ENCODE measurements around the gene SLF2.

DNA sequence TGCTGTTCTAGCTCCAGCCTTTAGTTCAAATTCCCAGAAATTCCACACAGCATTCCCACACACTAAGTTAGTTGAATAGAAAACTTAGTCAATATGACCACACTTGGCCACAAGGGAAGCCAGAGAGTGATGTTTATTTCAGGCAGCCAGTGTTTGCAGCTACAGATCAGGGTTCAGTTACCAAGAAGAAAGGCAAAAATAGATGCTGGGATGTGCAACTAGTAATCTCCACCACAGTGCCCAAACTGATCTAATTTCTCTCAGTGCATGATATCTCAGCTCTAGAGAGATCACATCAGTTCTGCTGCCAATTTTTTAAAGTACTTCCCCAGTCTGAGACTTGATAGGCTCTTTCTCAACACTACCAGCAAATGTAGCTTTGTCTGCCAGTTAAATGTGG lies 17.6 kb downstream of the SLF2 start:
- TF ChIP-seq CTCF (IDR thresholded peaks at IDR 0.05) = no peak
- no peak for TF ChIP-seq POLR2AphosphoS5 (IDR thresholded peaks at IDR 0.05)

All from prostate gland (tissue), 2 donors.